ENCODE results near the gene MAEL. TPM values are rescaled to one million over a fixed set of nuclear protein-coding genes. Genes with fewer than 3 reads are reported as not detected.

The MAEL gene
- total RNA-seq, 1 donor from 2014 or later: not detected

GRCh38 chr1:166956872-166957271 is 32.2 kb upstream of the MAEL start:
- TF ChIP-seq, protein P1, sequence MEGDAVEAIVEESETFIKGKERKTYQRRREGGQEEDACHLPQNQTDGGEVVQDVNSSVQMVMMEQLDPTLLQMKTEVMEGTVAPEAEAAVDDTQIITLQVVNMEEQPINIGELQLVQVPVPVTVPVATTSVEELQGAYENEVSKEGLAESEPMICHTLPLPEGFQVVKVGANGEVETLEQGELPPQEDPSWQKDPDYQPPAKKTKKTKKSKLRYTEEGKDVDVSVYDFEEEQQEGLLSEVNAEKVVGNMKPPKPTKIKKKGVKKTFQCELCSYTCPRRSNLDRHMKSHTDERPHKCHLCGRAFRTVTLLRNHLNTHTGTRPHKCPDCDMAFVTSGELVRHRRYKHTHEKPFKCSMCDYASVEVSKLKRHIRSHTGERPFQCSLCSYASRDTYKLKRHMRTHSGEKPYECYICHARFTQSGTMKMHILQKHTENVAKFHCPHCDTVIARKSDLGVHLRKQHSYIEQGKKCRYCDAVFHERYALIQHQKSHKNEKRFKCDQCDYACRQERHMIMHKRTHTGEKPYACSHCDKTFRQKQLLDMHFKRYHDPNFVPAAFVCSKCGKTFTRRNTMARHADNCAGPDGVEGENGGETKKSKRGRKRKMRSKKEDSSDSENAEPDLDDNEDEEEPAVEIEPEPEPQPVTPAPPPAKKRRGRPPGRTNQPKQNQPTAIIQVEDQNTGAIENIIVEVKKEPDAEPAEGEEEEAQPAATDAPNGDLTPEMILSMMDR (IDR thresholded peaks at IDR 0.05): no peak
- no peak overlapping the region for H3K4me3 Mint-ChIP-seq (ENCODE audit: unreplicated experiment)
- H3K4me1 Mint-ChIP-seq (ENCODE audit: low read depth): peaks cover 12% of the 10 kb centered on the region
- H3K36me3 Mint-ChIP-seq (ENCODE audit: low read depth): no peaks in the 10 kb centered on the region
- no peak overlapping the region for H3K27ac Mint-ChIP-seq (ENCODE audit: unreplicated experiment)
- no peaks in the 10 kb centered on the region for H3K9me3 Mint-ChIP-seq (ENCODE audit: low read depth)
- H3K27me3 Mint-ChIP-seq (ENCODE audit: low read depth): peaks cover 46% of the 10 kb centered on the region
- DNase-seq (ENCODE audit: low spot score): no peak

- H3K9me3 Mint-ChIP-seq (ENCODE audit: low read depth): no peaks in the 10 kb centered on the region
- TF ChIP-seq, protein P1 (IDR thresholded peaks at IDR 0.05): no peak
- H3K36me3 Mint-ChIP-seq (ENCODE audit: low read depth): no peaks in the 10 kb centered on the region
These were observed 28.1 kb upstream of the MAEL start for GRCh38 chr1:166960858-166961474.

GRCh38 chr1:166969074-166969677 is 19.9 kb upstream of the MAEL start:
- TF ChIP-seq, protein P1 (IDR thresholded peaks at IDR 0.05): no peak
- Mint-ChIP-seq H3K27me3 (ENCODE audit: low read depth) (peaks cover 77% of the 10 kb centered on the region), H3K27ac (ENCODE audit: unreplicated experiment) (no peak overlapping the region), H3K9me3 (ENCODE audit: low read depth) (no peaks in the 10 kb centered on the region), H3K4me1 (ENCODE audit: low read depth) (no peaks in the 10 kb centered on the region), H3K36me3 (ENCODE audit: low read depth) (no peaks in the 10 kb centered on the region), H3K4me3 (ENCODE audit: unreplicated experiment) (no peak overlapping the region)
- no peak for DNase-seq (ENCODE audit: low spot score)

More at GRCh38 chr1:166960858-166961474, 28.1 kb upstream of the MAEL start:
- H3K4me3 Mint-ChIP-seq (ENCODE audit: unreplicated experiment): no peak overlapping the region
- no peak overlapping the region for H3K27ac Mint-ChIP-seq (ENCODE audit: unreplicated experiment)
- H3K27me3 Mint-ChIP-seq (ENCODE audit: low read depth): peaks cover 72% of the 10 kb centered on the region
- no peaks in the 10 kb centered on the region for H3K4me1 Mint-ChIP-seq (ENCODE audit: low read depth)
- no peak for DNase-seq (ENCODE audit: low spot score)

- H3K27ac Mint-ChIP-seq (ENCODE audit: unreplicated experiment): no peak overlapping the region
- DNase-seq (ENCODE audit: low spot score): no peak
- TF ChIP-seq, protein P1 (IDR thresholded peaks at IDR 0.05): no peak
- H3K9me3 Mint-ChIP-seq (ENCODE audit: low read depth): no peaks in the 10 kb centered on the region
- no peaks in the 10 kb centered on the region for H3K36me3 Mint-ChIP-seq (ENCODE audit: low read depth)
- H3K27me3 Mint-ChIP-seq (ENCODE audit: low read depth): peaks cover 74% of the 10 kb centered on the region
- peaks cover 11% of the 10 kb centered on the region for H3K4me1 Mint-ChIP-seq (ENCODE audit: low read depth)
- H3K4me3 Mint-ChIP-seq (ENCODE audit: unreplicated experiment): no peak overlapping the region
These were observed 17.8 kb upstream of the MAEL start for GRCh38 chr1:166971252-166971651.

GRCh38 chr1:166972193-166972592 is 16.9 kb upstream of the MAEL start:
- Mint-ChIP-seq H3K27me3 (ENCODE audit: low read depth) (peaks cover 64% of the 10 kb centered on the region), H3K4me3 (ENCODE audit: unreplicated experiment) (no peak overlapping the region), H3K27ac (ENCODE audit: unreplicated experiment) (no peak overlapping the region), H3K4me1 (ENCODE audit: low read depth) (peaks cover 20% of the 10 kb centered on the region), H3K36me3 (ENCODE audit: low read depth) (no peaks in the 10 kb centered on the region), H3K9me3 (ENCODE audit: low read depth) (no peaks in the 10 kb centered on the region)
- TF ChIP-seq, protein P1 (IDR thresholded peaks at IDR 0.05): no peak
- no peak for DNase-seq (ENCODE audit: low spot score)

Measured in chondrocyte (in vitro differentiated cells).